Ascending aorta (tissue), 2 donors: Measurements from ENCODE around the gene TSTD1. TPM values are rescaled to one million over a fixed set of nuclear protein-coding genes. Genes with fewer than 3 reads are reported as not detected.

Source experiments
- DNase-seq, 2 donors: peaks; one replicate each; pipeline ENCODE4 v3.0.0-alpha.2; 2019; ENCODE audit warnings: low spot score in 2 of 2
- H3K27ac ChIP-seq, 2 donors: fragments of 200-600 bp; sonication (generic); one replicate each; pipeline ENCODE4 v1.5.1; 2016 to 2017; ENCODE audit warnings: mild to moderate bottlenecking in 1 of 2
- H3K27me3 ChIP-seq: fragments of 200-600 bp; sonication (generic); one replicate; pipeline ENCODE4 v1.5.1; 2017
- H3K36me3 ChIP-seq, 2 donors: fragments of 200-600 bp; sonication (generic); one replicate each; pipeline ENCODE4 v1.5.1; 2016
- H3K4me1 ChIP-seq, 2 donors: fragments of 200-600 bp; sonication (generic); one replicate each; pipeline ENCODE4 v1.5.1; 2016 to 2017; ENCODE audit warnings: mild to moderate bottlenecking in 1 of 2
- H3K4me3 ChIP-seq, 2 donors: fragments of 200-600 bp; sonication (generic); one replicate each; pipeline ENCODE4 v1.5.1; 2016 to 2017; ENCODE audit warnings: mild to moderate bottlenecking in 1 of 2
- H3K9me3 ChIP-seq, 2 donors: fragments of 200-600 bp; sonication (generic); one replicate each; pipeline ENCODE4 v1.5.1; 2016
- intact Hi-C: fragments of 100-400 bp; cut with DNase I; formaldehyde crosslinking; loops from one replicate; pipeline ENCODE4 v1.15.1; 2023
- total RNA-seq: library from RNA; depleted of rRNA; stranded (reverse); fragments of >200 nt; gene quantifications from one replicate; pipeline ENCODE4 v1.1.0, GENCODE V29; 2016
- TF ChIP-seq, protein P1 (sequence below), 3 experiments: fragments of 200-600 bp in 2 of 3; fragments of 450-650 bp in 1 of 3; sonication (generic) in 2 of 3; IDR thresholded peaks; one replicate each; pipeline ENCODE4 v1.5.1; 2016 to 2019; ENCODE audit warnings: antibody characterized with exemption in 3 of 3, mild to moderate bottlenecking in 1 of 3, moderate library complexity in 1 of 3

TSTD1 gene
- total RNA-seq, 1 donor from 2014 or later, result not detected

DNA sequence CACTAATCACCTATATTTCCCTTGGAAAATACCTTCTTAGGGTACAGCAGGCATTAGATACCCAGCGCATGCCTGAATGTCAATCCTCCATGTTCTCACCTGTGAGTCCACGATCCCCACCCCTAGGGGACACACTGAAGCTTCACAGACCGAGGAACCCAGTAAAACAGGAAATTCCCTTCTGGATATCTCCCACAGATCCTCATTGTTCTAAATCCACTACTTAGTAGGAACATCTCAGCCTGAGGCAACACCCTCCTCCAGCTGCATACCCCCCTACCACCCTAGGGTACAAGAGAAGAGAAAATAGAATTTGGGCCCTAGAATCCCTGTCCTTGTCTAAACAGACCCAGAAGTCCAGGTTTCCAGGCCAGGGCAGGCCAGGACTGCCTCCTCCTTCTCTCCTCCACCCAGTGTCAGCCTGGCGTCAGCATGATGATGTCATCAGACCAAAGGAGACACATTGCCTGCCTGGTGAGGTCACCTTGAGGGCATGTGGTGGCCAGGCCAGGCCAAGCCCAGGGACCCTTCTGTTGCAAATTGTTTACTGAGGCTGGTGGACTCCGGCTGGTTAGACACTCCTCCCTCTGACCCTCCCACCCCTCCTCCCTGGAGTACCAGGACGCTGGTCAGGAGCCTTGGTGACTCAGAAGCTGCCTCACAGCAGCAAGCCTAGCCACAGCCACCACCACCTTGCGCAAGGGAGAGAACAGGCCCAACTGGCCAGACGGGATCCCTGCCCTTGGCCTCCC is 44.4 kb upstream of the TSTD1 start:
- peak; percentile 55 to 86 for DNase-seq
- no peak overlapping the region for H3K27ac ChIP-seq
- intact Hi-C loops, result no loop called here

DNA sequence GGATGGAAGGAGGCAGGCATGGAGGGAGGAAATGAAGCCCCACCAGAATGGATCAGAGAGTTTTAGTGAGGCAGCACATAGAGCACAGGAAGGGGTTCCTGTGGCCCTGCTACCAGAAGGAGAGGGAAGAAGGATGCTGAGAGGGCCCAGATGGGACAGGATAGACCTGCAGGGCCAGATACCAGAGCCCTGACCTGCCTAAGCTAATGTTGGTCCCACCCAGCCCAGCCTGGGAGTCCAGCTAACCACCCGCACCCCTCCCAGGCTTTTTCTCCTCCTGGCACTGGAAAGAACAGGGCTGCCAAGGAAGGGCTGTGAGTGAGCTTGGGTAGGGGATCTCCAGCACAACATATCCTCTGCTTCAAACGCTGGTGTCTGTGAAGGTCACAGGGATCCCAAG is 43.7 kb upstream of the TSTD1 start:
- DNase-seq, result no peak
- Histone ChIP-seq H3K27me3 (no peaks in the 10 kb centered on the region), H3K27ac (no peak overlapping the region), H3K36me3 (no peaks in the 10 kb centered on the region), H3K4me1 (no peaks in the 10 kb centered on the region), H3K9me3 (no peaks in the 10 kb centered on the region), H3K4me3 (no peak overlapping the region)
- TF ChIP-seq, protein P1, sequence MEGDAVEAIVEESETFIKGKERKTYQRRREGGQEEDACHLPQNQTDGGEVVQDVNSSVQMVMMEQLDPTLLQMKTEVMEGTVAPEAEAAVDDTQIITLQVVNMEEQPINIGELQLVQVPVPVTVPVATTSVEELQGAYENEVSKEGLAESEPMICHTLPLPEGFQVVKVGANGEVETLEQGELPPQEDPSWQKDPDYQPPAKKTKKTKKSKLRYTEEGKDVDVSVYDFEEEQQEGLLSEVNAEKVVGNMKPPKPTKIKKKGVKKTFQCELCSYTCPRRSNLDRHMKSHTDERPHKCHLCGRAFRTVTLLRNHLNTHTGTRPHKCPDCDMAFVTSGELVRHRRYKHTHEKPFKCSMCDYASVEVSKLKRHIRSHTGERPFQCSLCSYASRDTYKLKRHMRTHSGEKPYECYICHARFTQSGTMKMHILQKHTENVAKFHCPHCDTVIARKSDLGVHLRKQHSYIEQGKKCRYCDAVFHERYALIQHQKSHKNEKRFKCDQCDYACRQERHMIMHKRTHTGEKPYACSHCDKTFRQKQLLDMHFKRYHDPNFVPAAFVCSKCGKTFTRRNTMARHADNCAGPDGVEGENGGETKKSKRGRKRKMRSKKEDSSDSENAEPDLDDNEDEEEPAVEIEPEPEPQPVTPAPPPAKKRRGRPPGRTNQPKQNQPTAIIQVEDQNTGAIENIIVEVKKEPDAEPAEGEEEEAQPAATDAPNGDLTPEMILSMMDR (IDR thresholded peaks at IDR 0.05), result no peak
- intact Hi-C loops, result no loop called here

More for the DNA sequence above, 44.4 kb upstream of the TSTD1 start:
- no peak overlapping the region for H3K4me3 ChIP-seq
- TF ChIP-seq, protein P1 (IDR thresholded peaks at IDR 0.05), result no peak
- H3K4me1 ChIP-seq, result no peaks in the 10 kb centered on the region
- H3K36me3 ChIP-seq, result no peaks in the 10 kb centered on the region
- H3K9me3 ChIP-seq, result no peaks in the 10 kb centered on the region
- no peaks in the 10 kb centered on the region for H3K27me3 ChIP-seq

DNA sequence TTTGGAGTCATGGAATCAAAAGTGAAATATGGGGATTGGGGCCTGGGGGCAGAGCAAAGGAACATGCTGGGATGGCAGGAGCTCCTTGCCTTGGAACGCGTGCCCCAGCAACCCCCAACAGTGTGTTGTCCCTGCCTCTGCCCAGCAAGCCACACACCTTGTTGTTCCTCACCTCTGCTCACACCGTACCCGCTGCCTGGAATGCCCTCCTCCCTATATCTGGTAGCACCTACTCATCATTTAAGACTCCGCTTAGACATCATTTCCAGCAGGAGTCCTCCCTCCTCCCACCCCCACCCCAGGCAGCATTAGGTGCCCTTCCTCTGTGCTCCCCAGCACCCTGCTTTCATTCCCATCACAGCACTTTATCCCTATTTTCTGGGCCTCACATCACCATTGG is 42.8 kb upstream of the TSTD1 start:
- no peak for DNase-seq
- intact Hi-C loops, result no loop called here

DNA sequence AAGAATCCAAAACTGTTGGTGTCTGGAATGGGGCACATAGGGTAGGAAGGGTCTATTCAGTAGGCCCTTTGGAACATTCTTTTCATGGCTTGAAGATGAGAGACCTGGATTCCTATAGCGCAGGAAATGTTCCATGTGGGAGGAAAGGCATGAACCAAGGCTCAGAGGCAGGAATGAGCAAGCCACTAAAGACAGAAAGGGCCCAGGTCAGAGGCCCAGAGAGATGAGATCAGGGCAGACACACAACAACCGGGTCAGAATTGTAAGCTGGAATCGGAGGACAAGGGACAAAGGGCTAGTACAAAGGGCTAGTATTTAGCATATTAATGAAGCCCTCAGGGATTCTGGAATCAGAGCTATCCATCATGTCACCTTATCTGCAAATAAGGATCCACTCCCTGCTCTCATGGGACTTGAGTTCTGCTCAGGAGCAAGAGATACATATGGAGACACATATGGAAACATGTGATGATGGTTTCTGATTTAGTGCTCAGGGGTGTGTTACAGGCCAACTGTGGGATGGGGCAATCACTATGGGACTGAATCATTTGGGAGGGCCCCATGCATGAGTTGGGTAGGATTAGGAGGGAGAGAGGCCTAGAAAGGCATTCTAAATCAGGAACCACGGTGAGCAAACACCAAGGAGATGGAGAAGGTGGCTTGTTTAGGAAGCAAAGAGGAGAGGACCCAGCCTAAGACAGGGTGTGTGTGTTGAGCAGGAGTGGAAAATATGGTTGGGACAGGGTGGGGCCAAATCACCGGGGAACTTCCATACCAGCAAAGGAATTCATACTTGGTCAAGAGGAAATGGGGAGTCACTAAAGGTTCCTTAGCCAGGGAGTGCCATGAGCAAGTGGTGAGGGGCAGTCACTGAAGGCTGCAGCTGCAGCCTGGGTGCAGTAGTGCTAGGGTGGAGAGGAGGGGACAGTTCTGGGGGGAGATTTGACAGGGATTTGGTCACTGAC is 42.0 kb upstream of the TSTD1 start:
- Histone ChIP-seq H3K4me3 (no peak overlapping the region), H3K9me3 (no peaks in the 10 kb centered on the region), H3K27ac (no peak overlapping the region), H3K36me3 (no peaks in the 10 kb centered on the region), H3K4me1 (no peaks in the 10 kb centered on the region), H3K27me3 (no peaks in the 10 kb centered on the region)
- TF ChIP-seq, protein P1 (IDR thresholded peaks at IDR 0.05), result no peak
- intact Hi-C loops, result no loop called here
- DNase-seq, result no peak

More for the DNA sequence above, 42.8 kb upstream of the TSTD1 start:
- Histone ChIP-seq H3K36me3 (no peaks in the 10 kb centered on the region), H3K27ac (no peak overlapping the region), H3K9me3 (no peaks in the 10 kb centered on the region), H3K27me3 (no peaks in the 10 kb centered on the region), H3K4me3 (no peak overlapping the region), H3K4me1 (no peaks in the 10 kb centered on the region)
- TF ChIP-seq, protein P1 (IDR thresholded peaks at IDR 0.05), result no peak

DNA sequence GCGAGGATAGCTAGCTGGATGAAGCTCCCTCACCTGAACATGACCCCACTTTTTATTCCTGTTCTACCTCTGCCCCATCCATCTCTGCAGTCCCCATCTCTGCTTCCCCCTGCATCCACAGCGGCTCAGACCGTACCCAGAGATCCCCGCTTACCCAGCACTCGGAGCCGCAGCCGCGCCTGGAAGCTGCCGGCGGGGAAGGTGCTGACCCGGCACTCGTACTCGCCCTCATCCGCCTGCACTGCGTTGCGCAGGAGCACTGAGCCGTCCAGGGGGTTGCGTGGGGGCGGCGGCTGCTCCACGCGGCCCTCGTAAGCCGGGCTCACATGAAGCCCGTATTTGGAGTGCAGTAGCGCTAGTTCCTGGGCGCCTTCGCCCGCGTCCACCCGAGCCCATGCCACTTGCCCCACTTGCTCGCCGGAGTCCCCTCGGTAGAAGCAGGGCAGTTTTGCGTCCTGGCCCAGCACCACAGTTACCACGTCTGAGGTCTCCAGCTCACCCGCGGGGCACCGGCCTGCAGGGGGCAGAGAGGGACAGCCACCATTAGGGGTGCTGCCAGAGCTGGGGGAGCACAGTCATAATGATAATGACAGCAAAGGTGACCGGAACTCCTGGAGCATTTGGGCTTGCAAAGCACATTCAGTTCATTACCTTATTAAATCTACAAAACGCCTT is 40.8 kb upstream of the TSTD1 start:
- H3K9me3 ChIP-seq, result no peaks in the 10 kb centered on the region
- intact Hi-C loops, result no loop called here
- DNase-seq, result no peak
- H3K4me1 ChIP-seq, result no peaks in the 10 kb centered on the region
- H3K4me3 ChIP-seq, result no peak overlapping the region
- H3K36me3 ChIP-seq, result no peaks in the 10 kb centered on the region
- TF ChIP-seq, protein P1 (IDR thresholded peaks at IDR 0.05), result no peak
- no peak overlapping the region for H3K27ac ChIP-seq
- no peaks in the 10 kb centered on the region for H3K27me3 ChIP-seq
